GM12878 (cell line): ENCODE measurements around the gene RSRC1. TPM values are rescaled to one million over a fixed set of nuclear protein-coding genes. Genes with fewer than 3 reads are reported as not detected.

ENCODE experiments used
- ATAC-seq: fragments of 200-7000 bp; cut with Tn5 transposase; 3 replicates; pipeline ENCODE4 v1.9.1; 2020; ENCODE audit warnings: mild to moderate bottlenecking, moderate library complexity
- BruUV-seq: library from RNA; stranded (reverse); fragments of 400-500 nt; replicated peaks from 2 replicates; lab custom pipeline; 2021; lab: Mats Ljungman, UMichigan
- CTCF ChIA-PET: fragments of 300-600 bp; sonication (Branson Sonifier 250); formaldehyde crosslinking; extraction: SDS; loops from one replicate; lab custom pipeline; 2021; ENCODE audit warnings: inconsistent platforms; lab: Yijun Ruan, JAX
- POLR2A ChIA-PET: fragments of 350-600 bp; formaldehyde crosslinking; extraction: SDS; loops from one replicate; lab custom pipeline; 2021; ENCODE audit warnings: inconsistent platforms; lab: Charles Lee
- RAD21 ChIA-PET: fragments of 300-600 bp; sonication (Branson Sonifier 250); formaldehyde crosslinking; loops from one replicate; lab custom pipeline; 2023; ENCODE audit warnings: antibody characterized with exemption; ENCODE audit not compliant: unreplicated experiment; lab: Charles Lee
- SMC1A ChIA-PET: fragments of 300-600 bp; sonication (Branson Sonifier 250); formaldehyde crosslinking; loops from one replicate; lab custom pipeline; 2023; ENCODE audit not compliant: unreplicated experiment, uncharacterized antibody; lab: Charles Lee
- DNase-seq: peaks from one replicate; pipeline ENCODE4 v3.0.0-alpha.2; 2011; ENCODE audit warnings: low read depth, low spot score
- FAIRE-seq: peaks from 3 replicates; lab custom pipeline; 2011; peaks lifted over from hg19 to GRCh38; lab: Jason Lieb, UNC
- H2AFZ ChIP-seq: 2 replicates; pipeline ENCODE4 v1.6.0; 2011; ENCODE audit warnings: low read depth, low read length, control low read depth; ENCODE audit not compliant: control insufficient read depth
- H3K27ac ChIP-seq: 2 replicates; pipeline ENCODE4 v1.5.1; 2011; ENCODE audit warnings: control low read depth; ENCODE audit not compliant: control insufficient read depth, insufficient read depth
- H3K27me3 ChIP-seq, 2 experiments: replicated peaks in 1 of 2; 2 replicates each; pipeline versions ENCODE4 v1.6.0 to v1.6.1; 2011; ENCODE audit warnings: low read length in 1 of 2; ENCODE audit not compliant: control insufficient read depth in 2 of 2, insufficient read depth in 2 of 2
- H3K36me3 ChIP-seq, 2 experiments: 2 replicates each; pipeline ENCODE4 v1.5.1; 2011; ENCODE audit warnings: low read length in 1 of 2; ENCODE audit not compliant: control insufficient read depth in 2 of 2, insufficient read depth in 2 of 2
- H3K4me1 ChIP-seq: 2 replicates; pipeline ENCODE4 v1.6.1; 2011; ENCODE audit warnings: mild to moderate bottlenecking, low read length, moderate library complexity, mixed read lengths; ENCODE audit not compliant: control insufficient read depth, insufficient read depth
- H3K4me2 ChIP-seq: 2 replicates; pipeline ENCODE4 v1.6.0; 2011; ENCODE audit warnings: control low read depth; ENCODE audit not compliant: control insufficient read depth, insufficient read depth
- H3K4me3 ChIP-seq: fragments of 200-600 bp; sonication (generic); 2 replicates; pipeline ENCODE4 v1.5.1; 2016
- H3K79me2 ChIP-seq: 2 replicates; pipeline ENCODE4 v1.6.0; 2011; ENCODE audit warnings: low read length; ENCODE audit not compliant: control insufficient read depth, insufficient read depth
- H3K9ac ChIP-seq: 2 replicates; pipeline ENCODE4 v1.8.0; 2011; ENCODE audit warnings: low read length, control low read depth, mixed read lengths; ENCODE audit not compliant: control insufficient read depth, insufficient read depth
- H3K9me3 ChIP-seq: replicated peaks from 3 replicates; pipeline ENCODE4 v1.5.1; 2011; ENCODE audit warnings: mild to moderate bottlenecking, low read length; ENCODE audit not compliant: control insufficient read depth, insufficient read depth
- H4K20me1 ChIP-seq: 2 replicates; pipeline ENCODE4 v1.6.0; 2011; ENCODE audit not compliant: control insufficient read depth, insufficient read depth
- ATF7 ChIP-seq: fragments of 450-650 bp; IDR thresholded peaks from 2 replicates; pipeline ENCODE4 v1.6.1; 2016; ENCODE audit warnings: low read depth, mild to moderate bottlenecking
- BCL11A ChIP-seq: IDR thresholded peaks from 2 replicates; pipeline ENCODE4 v1.6.1; 2011; ENCODE audit warnings: low read depth, low read length
- EZH2 ChIP-seq: IDR thresholded peaks from 2 replicates; pipeline ENCODE4 v1.6.1; 2012; ENCODE audit warnings: low read depth, mild to moderate bottlenecking, control low read depth, inconsistent platforms, low read length, borderline replicate concordance; ENCODE audit not compliant: control insufficient read depth
- POLR2AphosphoS5 ChIP-seq: IDR thresholded peaks from 2 replicates; pipeline ENCODE4 v1.6.1; 2011; ENCODE audit warnings: mild to moderate bottlenecking, low read length, inconsistent platforms
- ZNF207 ChIP-seq: fragments of 450-650 bp; IDR thresholded peaks from 2 replicates; pipeline ENCODE4 v1.6.1; 2014; ENCODE audit warnings: antibody characterized with exemption, mild to moderate bottlenecking, borderline replicate concordance
- ZZZ3 ChIP-seq: IDR thresholded peaks from 2 replicates; pipeline ENCODE4 v1.6.1; 2011; ENCODE audit warnings: low read depth; ENCODE audit not compliant: control insufficient read depth, insufficient read length
- WGBS: methylation state at CpG from one replicate; pipeline ENCODE4 v1.1.6; 2016; ENCODE audit warnings: low lambda C conversion rate; ENCODE audit not compliant: insufficient replicate concordance, insufficient coverage; ENCODE audit errors: missing lambda C conversion rate; 5-methylcytosine and 5-hydroxymethylcytosine counted together
- in situ Hi-C: fragments of 300-500 bp; cut with MboI; formaldehyde crosslinking; loops from 9 replicates; pipeline ENCODE4 v1.14.3; 2018; ENCODE audit warnings: mixed read lengths
- intact Hi-C: fragments of 100-400 bp; cut with micrococcal nuclease; formaldehyde crosslinking; loops from one replicate; pipeline ENCODE4 v1.14.2; 2022; ENCODE audit not compliant: unreplicated experiment
- polyA plus RNA-seq, 11 experiments: library from polyadenylated mRNA; depleted of rRNA in 4 of 11; unstranded in 6 of 11; stranded (reverse) in 5 of 11; fragments of >200 nt; fragmentation: Nextera tagmentation in 4 of 11; fragmentation: Illumina TruSeq in 1 of 11; extraction: Ambion mirVana in 4 of 11; extraction: Trizol in 1 of 11; gene quantifications; 1 replicate in 1 of 11; 2 replicates in 10 of 11; pipeline versions ENCODE4 v1.2.1 to v1.2.3, GENCODE V29; 2011 to 2016; ENCODE audit warnings: inconsistent platforms in 2 of 11, missing spikeins in 2 of 11, low read depth in 1 of 11
- total RNA-seq, 4 experiments: library from RNA; depleted of rRNA in 3 of 4; stranded (reverse); fragments of >200 nt in 3 of 4; fragmentation: Illumina TruSeq in 1 of 4; extraction: Trizol in 1 of 4; gene quantifications; 2 replicates each; pipeline versions ENCODE4 v1.2.1 to v1.2.3, GENCODE V29; 2013 to 2021
- TF ChIP-seq, protein P1 (sequence below): fragments of 150-350 bp; IDR thresholded peaks from 2 replicates; pipeline ENCODE4 v1.6.1; 2014; ENCODE audit warnings: mild to moderate bottlenecking, low read depth, low read length
- TF ChIP-seq, protein P2 (sequence below): fragments of 450-650 bp; IDR thresholded peaks from 2 replicates; pipeline ENCODE4 v1.6.1; 2017; ENCODE audit warnings: mild to moderate bottlenecking, low read depth, inconsistent platforms; ENCODE audit not compliant: poor library complexity, severe bottlenecking
- TF ChIP-seq, protein P3 (sequence below): fragments of 450-650 bp; formaldehyde crosslinking; IDR thresholded peaks from 2 replicates; pipeline ENCODE4 v1.4.0; 2022; ENCODE audit warnings: mild to moderate bottlenecking, moderate library complexity

The RSRC1 gene
- total and polyA plus RNA-seq, 10 of the 15 experiments (the other 5 are each of a cell fraction or from before 2014, with no cell fraction given), result 16.4 to 85.9 (median 42.0) TPM

DNA sequence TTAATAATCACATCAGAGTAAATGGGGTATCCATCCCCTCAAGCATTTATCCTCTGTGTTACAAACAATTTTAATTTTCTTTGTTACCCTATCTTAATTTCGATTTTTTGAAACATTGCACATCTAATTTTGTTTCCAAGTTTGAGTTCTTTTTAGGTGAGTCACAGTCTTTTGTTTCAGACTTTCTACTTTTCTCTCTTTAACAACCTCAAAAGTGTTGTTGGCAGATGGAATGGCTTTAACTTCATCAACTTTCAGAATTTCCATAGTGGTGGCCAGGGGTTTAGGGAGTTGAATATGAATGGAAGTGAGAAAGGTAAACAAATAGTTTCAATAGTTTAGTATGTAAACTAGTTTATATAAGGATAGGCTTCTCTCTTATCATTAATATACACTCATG lies 238.1 kb downstream of the RSRC1 start:
- no peak for ATAC-seq
- Histone ChIP-seq H3K4me2 (no peak overlapping the region), H3K27me3 (no peaks in the 10 kb centered on the region), H3K79me2 (no peaks in the 10 kb centered on the region), H3K9ac (no peak overlapping the region), H2AFZ (no peak overlapping the region), H3K4me3 (no peak overlapping the region), H3K4me1 (peaks cover 6% of the 10 kb centered on the region), H3K27ac (no peak overlapping the region), H3K36me3 (no peaks in the 10 kb centered on the region), H3K9me3 (no peaks in the 10 kb centered on the region; the same call in 1 of the 3 replicates), H4K20me1 (no peaks in the 10 kb centered on the region)
- RAD21 ChIA-PET, result no interaction called here
- in situ Hi-C loops (no loop called here), intact Hi-C loops (no loop called here)
- no peak for DNase-seq
- SMC1A ChIA-PET, result no interaction called here
- CTCF ChIA-PET, result no interaction called here
- no TSS peak for BruUV-seq
- 90% methylated on average over 1 of the region's 1 CpG for WGBS
- TF ChIP-seq, protein P1, sequence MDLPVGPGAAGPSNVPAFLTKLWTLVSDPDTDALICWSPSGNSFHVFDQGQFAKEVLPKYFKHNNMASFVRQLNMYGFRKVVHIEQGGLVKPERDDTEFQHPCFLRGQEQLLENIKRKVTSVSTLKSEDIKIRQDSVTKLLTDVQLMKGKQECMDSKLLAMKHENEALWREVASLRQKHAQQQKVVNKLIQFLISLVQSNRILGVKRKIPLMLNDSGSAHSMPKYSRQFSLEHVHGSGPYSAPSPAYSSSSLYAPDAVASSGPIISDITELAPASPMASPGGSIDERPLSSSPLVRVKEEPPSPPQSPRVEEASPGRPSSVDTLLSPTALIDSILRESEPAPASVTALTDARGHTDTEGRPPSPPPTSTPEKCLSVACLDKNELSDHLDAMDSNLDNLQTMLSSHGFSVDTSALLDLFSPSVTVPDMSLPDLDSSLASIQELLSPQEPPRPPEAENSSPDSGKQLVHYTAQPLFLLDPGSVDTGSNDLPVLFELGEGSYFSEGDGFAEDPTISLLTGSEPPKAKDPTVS, result no peak
- TF ChIP-seq BCL11A (no peak), ATF7 (no peak), ZNF207 (no peak), POLR2AphosphoS5 (no peak), ZZZ3 (no peak), EZH2 (no peak)
- TF ChIP-seq, protein P2, sequence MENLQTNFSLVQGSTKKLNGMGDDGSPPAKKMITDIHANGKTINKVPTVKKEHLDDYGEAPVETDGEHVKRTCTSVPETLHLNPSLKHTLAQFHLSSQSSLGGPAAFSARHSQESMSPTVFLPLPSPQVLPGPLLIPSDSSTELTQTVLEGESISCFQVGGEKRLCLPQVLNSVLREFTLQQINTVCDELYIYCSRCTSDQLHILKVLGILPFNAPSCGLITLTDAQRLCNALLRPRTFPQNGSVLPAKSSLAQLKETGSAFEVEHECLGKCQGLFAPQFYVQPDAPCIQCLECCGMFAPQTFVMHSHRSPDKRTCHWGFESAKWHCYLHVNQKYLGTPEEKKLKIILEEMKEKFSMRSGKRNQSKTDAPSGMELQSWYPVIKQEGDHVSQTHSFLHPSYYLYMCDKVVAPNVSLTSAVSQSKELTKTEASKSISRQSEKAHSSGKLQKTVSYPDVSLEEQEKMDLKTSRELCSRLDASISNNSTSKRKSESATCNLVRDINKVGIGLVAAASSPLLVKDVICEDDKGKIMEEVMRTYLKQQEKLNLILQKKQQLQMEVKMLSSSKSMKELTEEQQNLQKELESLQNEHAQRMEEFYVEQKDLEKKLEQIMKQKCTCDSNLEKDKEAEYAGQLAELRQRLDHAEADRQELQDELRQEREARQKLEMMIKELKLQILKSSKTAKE, result no peak
- TF ChIP-seq, protein P3, sequence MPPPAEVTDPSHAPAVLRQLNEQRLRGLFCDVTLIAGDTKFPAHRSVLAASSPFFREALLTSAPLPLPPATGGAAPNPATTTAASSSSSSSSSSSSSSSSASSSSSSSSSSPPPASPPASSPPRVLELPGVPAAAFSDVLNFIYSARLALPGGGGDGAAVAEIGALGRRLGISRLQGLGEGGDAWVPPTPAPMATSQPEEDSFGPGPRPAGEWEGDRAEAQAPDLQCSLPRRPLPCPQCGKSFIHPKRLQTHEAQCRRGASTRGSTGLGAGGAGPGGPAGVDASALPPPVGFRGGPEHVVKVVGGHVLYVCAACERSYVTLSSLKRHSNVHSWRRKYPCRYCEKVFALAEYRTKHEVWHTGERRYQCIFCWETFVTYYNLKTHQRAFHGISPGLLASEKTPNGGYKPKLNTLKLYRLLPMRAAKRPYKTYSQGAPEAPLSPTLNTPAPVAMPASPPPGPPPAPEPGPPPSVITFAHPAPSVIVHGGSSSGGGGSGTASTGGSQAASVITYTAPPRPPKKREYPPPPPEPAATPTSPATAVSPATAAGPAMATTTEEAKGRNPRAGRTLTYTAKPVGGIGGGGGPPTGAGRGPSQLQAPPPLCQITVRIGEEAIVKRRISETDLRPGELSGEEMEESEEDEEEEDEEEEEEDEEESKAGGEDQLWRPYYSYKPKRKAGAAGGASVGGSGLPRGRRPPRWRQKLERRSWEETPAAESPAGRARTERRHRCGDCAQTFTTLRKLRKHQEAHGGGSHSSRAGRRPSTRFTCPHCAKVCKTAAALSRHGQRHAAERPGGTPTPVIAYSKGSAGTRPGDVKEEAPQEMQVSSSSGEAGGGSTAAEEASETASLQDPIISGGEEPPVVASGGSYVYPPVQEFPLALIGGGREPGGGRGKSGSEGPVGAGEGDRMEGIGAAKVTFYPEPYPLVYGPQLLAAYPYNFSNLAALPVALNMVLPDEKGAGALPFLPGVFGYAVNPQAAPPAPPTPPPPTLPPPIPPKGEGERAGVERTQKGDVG, result no peak
- POLR2A ChIA-PET, result no interaction called here
- FAIRE-seq, result no peak
